ENCODE results near the gene CAND2. TPM values are rescaled to one million over a fixed set of nuclear protein-coding genes. Genes with fewer than 3 reads are reported as not detected.

Gene CAND2
- total and polyA plus RNA-seq, 2 experiments from 2014 or later, result 0.43 to 0.53 TPM

- no peak overlapping the region for H3K9ac ChIP-seq
- peak overlapping the region; percentile 34; the same call in 1 of the 2 replicates for H2AFZ ChIP-seq
- peaks cover 4% of the 10 kb centered on the region; the same call in 1 of the 2 replicates for H3K4me1 ChIP-seq (ENCODE audit: insufficient read depth)
- WGBS, 2 experiments (ENCODE audit: low coverage in 1 of 2, low lambda C conversion rate in 2 of 2, missing lambda C conversion rate in 2 of 2), result 50 to 54% methylated on average over 41 to 45 of the region's 45 CpGs
- in situ Hi-C loops (cut with MboI), result no loop called here
- no peaks in the 10 kb centered on the region for H3K9me2 ChIP-seq (ENCODE audit: insufficient read depth)
- no peaks in the 10 kb centered on the region for H3K79me2 ChIP-seq (ENCODE audit: insufficient read depth)
- no peaks in the 10 kb centered on the region for H4K20me1 ChIP-seq (ENCODE audit: insufficient read depth)
- H3K27me3 ChIP-seq (replicated peaks; ENCODE audit: insufficient read depth), result no peaks in the 10 kb centered on the region
- no peak overlapping the region for H3K4me2 ChIP-seq (ENCODE audit: unreplicated experiment)
- H3K27ac ChIP-seq, result no peak overlapping the region
- TF ChIP-seq EZH2 (IDR thresholded peaks at IDR 0.05; ENCODE audit: insufficient read depth, poor library complexity, severe bottlenecking) (no peak), EZH2phosphoT487 (IDR thresholded peaks at IDR 0.05; ENCODE audit: insufficient read depth, low read depth) (no peak)
- no peaks in the 10 kb centered on the region for H3F3A ChIP-seq (ENCODE audit: insufficient read depth)
- H3K36me3 ChIP-seq (ENCODE audit: low read depth), result no peaks in the 10 kb centered on the region
- no peak overlapping the region for H3K4me3 ChIP-seq
- no peaks in the 10 kb centered on the region for H3K9me3 ChIP-seq (ENCODE audit: low read depth)
- DNase-seq, result peak; percentile 94
Observed at GRCh38 chr3:12868039-12869034, 71.9 kb downstream of the CAND2 start.

DNA sequence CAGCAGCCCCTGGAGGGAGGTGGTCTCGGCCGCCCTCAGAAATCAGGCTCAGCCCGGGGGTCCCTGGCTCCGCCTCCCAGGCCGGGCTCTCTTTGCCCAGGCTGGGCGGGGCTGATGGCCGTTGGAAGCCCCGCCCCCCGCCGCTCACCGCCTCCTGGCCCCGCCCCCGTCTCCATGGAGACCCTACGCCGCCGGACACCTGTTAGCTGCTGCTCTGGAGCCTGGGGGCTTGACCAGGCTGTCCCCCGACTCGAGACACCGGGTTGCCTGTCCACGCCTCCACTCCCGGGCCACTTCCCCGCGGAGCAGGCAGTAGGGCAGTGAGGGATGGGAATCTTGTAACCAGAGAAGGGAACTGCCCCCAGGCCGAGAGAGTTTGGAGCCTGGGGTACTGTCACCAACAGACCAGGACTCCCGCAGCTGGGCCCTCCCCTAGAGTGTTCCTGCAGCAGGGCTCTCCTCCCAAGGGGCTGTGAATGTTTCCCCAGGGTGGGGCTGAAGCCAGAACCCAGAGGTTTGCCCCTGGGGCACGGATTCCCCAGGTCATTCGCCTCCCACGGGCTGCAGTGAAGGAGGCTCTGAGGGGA lies 72.6 kb downstream of the CAND2 start:
- Histone ChIP-seq H3K36me3 (ENCODE audit: low read depth) (no peaks in the 10 kb centered on the region), H3K9ac (no peak overlapping the region), H3K4me1 (ENCODE audit: insufficient read depth) (peaks cover 4% of the 10 kb centered on the region; the same call in 1 of the 2 replicates), H3K9me3 (ENCODE audit: low read depth) (no peaks in the 10 kb centered on the region), H3K4me2 (ENCODE audit: unreplicated experiment) (no peak overlapping the region), H3F3A (ENCODE audit: insufficient read depth) (no peaks in the 10 kb centered on the region), H3K27me3 (replicated peaks; ENCODE audit: insufficient read depth) (no peaks in the 10 kb centered on the region), H2AFZ (no peak overlapping the region), H3K27ac (no peak overlapping the region), H3K4me3 (no peak overlapping the region), H3K79me2 (ENCODE audit: insufficient read depth) (no peaks in the 10 kb centered on the region), H3K9me2 (ENCODE audit: insufficient read depth) (no peaks in the 10 kb centered on the region), H4K20me1 (ENCODE audit: insufficient read depth) (no peaks in the 10 kb centered on the region)
- in situ Hi-C loops (cut with MboI), result no loop called here
- whole genome bisulfite sequencing, 2 experiments (ENCODE audit: low coverage in 1 of 2, low lambda C conversion rate in 2 of 2, missing lambda C conversion rate in 2 of 2), result 49 to 52% methylated on average over 19 to 21 of the region's 28 CpGs
- no peak for DNase-seq
- TF ChIP-seq EZH2phosphoT487 (IDR thresholded peaks at IDR 0.05; ENCODE audit: insufficient read depth, low read depth) (no peak), EZH2 (IDR thresholded peaks at IDR 0.05; ENCODE audit: insufficient read depth, poor library complexity, severe bottlenecking) (no peak)

GRCh38 chr3:12870942-12871341 lies 74.5 kb downstream of the CAND2 start:
- H3K4me1 ChIP-seq (ENCODE audit: insufficient read depth), result peaks cover 4% of the 10 kb centered on the region; the same call in 1 of the 2 replicates
- no peaks in the 10 kb centered on the region for H4K20me1 ChIP-seq (ENCODE audit: insufficient read depth)
- no peaks in the 10 kb centered on the region; the same call in 1 of the 2 replicates for H3K27me3 ChIP-seq (replicated peaks; ENCODE audit: insufficient read depth)
- WGBS, 2 experiments (ENCODE audit: low coverage in 1 of 2, low lambda C conversion rate in 2 of 2, missing lambda C conversion rate in 2 of 2), result 6 to 7% methylated on average over 9 of the region's 9 CpGs
- peak overlapping the region; percentile 44; the same call in 1 of the 2 replicates for H3K9ac ChIP-seq
- no peaks in the 10 kb centered on the region for H3K9me2 ChIP-seq (ENCODE audit: insufficient read depth)
- TF ChIP-seq EZH2 (IDR thresholded peaks at IDR 0.05; ENCODE audit: insufficient read depth, poor library complexity, severe bottlenecking) (no peak), EZH2phosphoT487 (IDR thresholded peaks at IDR 0.05; ENCODE audit: insufficient read depth, low read depth) (no peak)
- no peaks in the 10 kb centered on the region for H3F3A ChIP-seq (ENCODE audit: insufficient read depth)
- 0 out of 2 replicates have a peak overlapping the region, but pooled peaks have one; percentile 11 for H3K4me3 ChIP-seq
- H3K79me2 ChIP-seq (ENCODE audit: insufficient read depth), result no peaks in the 10 kb centered on the region
- H2AFZ ChIP-seq, result peak overlapping the region; percentile 72
- no peaks in the 10 kb centered on the region for H3K9me3 ChIP-seq (ENCODE audit: low read depth)
- H3K27ac ChIP-seq, result no peak overlapping the region
- no peaks in the 10 kb centered on the region for H3K36me3 ChIP-seq (ENCODE audit: low read depth)
- in situ Hi-C loops (cut with MboI), result loop anchor here (5.0 kb wide), 1 partner anchor 959 kb away; no protein-coding TSS in a partner anchor
- peak; percentile 95 for DNase-seq
- peak overlapping the region; percentile 51 for H3K4me2 ChIP-seq (ENCODE audit: unreplicated experiment)

DNA sequence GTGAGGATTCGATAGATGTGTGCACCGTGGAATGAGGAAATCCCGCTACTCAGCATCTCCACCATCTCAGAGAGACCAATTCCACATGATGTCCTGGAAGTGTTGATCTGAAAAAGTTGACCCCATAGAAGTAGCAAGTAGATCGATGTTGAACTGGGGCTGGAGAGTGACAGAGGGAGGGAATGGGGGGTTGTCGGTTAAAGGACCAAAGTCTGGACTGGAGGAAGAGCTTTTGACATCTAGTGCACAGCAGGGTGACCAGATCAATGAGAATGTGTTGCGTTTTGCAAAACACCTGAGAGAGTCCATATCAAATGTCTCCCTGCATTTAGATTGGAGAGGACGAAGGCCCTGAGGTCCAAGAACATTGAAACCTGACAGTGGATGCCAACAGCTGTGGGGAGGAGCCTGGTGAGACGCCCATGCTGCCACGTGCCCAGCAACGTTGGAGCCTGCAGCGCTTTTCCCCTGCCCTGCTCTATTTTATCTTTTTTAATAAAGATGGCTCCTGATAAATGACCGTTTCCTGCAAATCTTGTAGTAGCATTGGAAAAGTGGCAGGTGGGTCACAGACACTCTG lies 75.0 kb downstream of the CAND2 start:
- no peak overlapping the region for H3K9ac ChIP-seq
- H3K79me2 ChIP-seq (ENCODE audit: insufficient read depth), result no peaks in the 10 kb centered on the region
- H3K4me2 ChIP-seq (ENCODE audit: unreplicated experiment), result peak overlapping the region; percentile 51
- 0 out of 2 replicates have a peak overlapping the region, but pooled peaks have one; percentile 11 for H3K4me3 ChIP-seq
- no peak for DNase-seq
- TF ChIP-seq EZH2 (IDR thresholded peaks at IDR 0.05; ENCODE audit: insufficient read depth, poor library complexity, severe bottlenecking) (no peak), EZH2phosphoT487 (IDR thresholded peaks at IDR 0.05; ENCODE audit: insufficient read depth, low read depth) (no peak)
- no peaks in the 10 kb centered on the region for H3F3A ChIP-seq (ENCODE audit: insufficient read depth)
- no peaks in the 10 kb centered on the region; the same call in 1 of the 2 replicates for H3K27me3 ChIP-seq (replicated peaks; ENCODE audit: insufficient read depth)
- H3K9me2 ChIP-seq (ENCODE audit: insufficient read depth), result no peaks in the 10 kb centered on the region
- peak overlapping the region; percentile 72; the same call in 1 of the 2 replicates for H2AFZ ChIP-seq
- H4K20me1 ChIP-seq (ENCODE audit: insufficient read depth), result no peaks in the 10 kb centered on the region
- in situ Hi-C loops (cut with MboI), result loop anchor here (5.0 kb wide), 1 partner anchor 959 kb away; no protein-coding TSS in a partner anchor
- peaks cover 4% of the 10 kb centered on the region; the same call in 1 of the 2 replicates for H3K4me1 ChIP-seq (ENCODE audit: insufficient read depth)
- H3K9me3 ChIP-seq (ENCODE audit: low read depth), result no peaks in the 10 kb centered on the region
- WGBS, 2 experiments (ENCODE audit: low coverage in 1 of 2, low lambda C conversion rate in 2 of 2, missing lambda C conversion rate in 2 of 2), result 64 to 72% methylated on average over 12 of the region's 12 CpGs
- no peak overlapping the region for H3K27ac ChIP-seq
- no peaks in the 10 kb centered on the region for H3K36me3 ChIP-seq (ENCODE audit: low read depth)
